NT2/D1 (cell line): Measurements from ENCODE around the gene KRTAP10-4.
"Not testable (repeated sequence)": the region's sequence is repeated elsewhere in the genome, so short reads cannot be mapped to it uniquely, and the experiment has no call there.

Source experiments
- DNase-seq: peaks from one replicate; pipeline ENCODE4 v3.0.0-alpha.2; 2011; ENCODE audit warnings: low read depth, low spot score
- H3K27me3 ChIP-seq: 2 replicates; pipeline ENCODE4 v1.6.0; 2011; ENCODE audit warnings: mild to moderate bottlenecking; ENCODE audit not compliant: insufficient read length, insufficient read depth
- H3K36me3 ChIP-seq: 2 replicates; pipeline ENCODE4 v1.6.1; 2011; ENCODE audit warnings: mild to moderate bottlenecking, low read length, mixed read lengths; ENCODE audit not compliant: insufficient read depth, insufficient read length
- H3K4me1 ChIP-seq: 2 replicates; pipeline ENCODE4 v1.5.1; 2011; ENCODE audit not compliant: insufficient read depth, insufficient read length
- H3K4me3 ChIP-seq: 2 replicates; pipeline ENCODE4 v1.5.1; 2011; ENCODE audit warnings: low read depth; ENCODE audit not compliant: insufficient read length
- H3K9ac ChIP-seq: 2 replicates; pipeline ENCODE4 v1.6.0; 2011; ENCODE audit warnings: low read depth; ENCODE audit not compliant: insufficient read length
- H3K9me3 ChIP-seq: 2 replicates; pipeline ENCODE4 v1.5.1; 2011; ENCODE audit warnings: mild to moderate bottlenecking, low read length; ENCODE audit not compliant: insufficient read depth
- SUZ12 ChIP-seq: IDR thresholded peaks from 2 replicates; pipeline ENCODE4 v1.6.1; 2011; ENCODE audit not compliant: insufficient read length, insufficient read depth; ENCODE audit errors: extremely low read depth
- YY1 ChIP-seq: IDR thresholded peaks from 2 replicates; pipeline ENCODE4 v1.6.1; 2011; ENCODE audit not compliant: insufficient read length, insufficient read depth
- ZNF274 ChIP-seq: IDR thresholded peaks from 2 replicates; pipeline ENCODE4 v1.6.1; 2011; ENCODE audit warnings: mild to moderate bottlenecking, low read depth, low read length

KRTAP10-4 gene

DNA sequence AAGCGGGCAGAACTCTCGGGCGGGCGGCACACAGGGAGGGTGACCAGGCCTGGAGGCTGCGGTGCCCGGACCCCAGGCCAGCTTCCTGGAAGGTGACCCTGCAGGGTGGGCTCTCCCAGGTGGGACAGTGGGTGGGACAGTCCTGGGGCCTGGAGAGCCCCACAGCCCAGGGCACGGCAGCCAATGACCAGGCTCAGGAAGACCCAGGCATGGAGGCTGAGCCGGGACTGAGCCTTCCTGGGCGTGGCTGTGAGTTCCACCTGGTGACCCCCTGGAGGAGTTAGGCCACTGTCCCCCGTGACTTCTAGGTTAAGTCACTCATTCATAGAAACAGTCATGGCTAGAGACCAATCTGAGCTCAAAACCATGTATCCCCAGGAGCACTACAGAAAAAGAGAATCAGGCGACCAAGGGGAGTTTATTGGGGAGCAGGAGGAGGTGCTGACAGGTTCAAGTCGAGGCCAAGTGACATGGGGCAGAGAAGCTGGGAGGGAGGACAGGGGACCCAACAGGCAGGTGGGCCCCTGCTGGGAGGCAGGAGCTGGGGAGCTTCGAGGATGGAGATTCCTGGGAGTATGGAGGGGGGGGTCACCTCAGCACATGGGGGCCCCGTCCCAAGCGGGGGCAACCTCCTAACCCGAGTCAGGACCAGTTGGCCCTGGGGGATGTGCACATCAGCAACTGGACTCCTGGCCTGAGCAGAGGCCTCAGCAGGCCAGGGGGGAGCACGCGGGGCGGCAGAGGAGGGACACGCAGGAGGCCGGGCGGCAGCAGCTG is 5.7 kb downstream of the KRTAP10-4 start:
- Histone ChIP-seq H3K4me1 (peaks cover 5% of the 10 kb centered on the region), H3K9me3 (peaks cover 33% of the 10 kb centered on the region), H3K36me3 (no peaks in the 10 kb centered on the region), H3K9ac (no peak overlapping the region), H3K27me3 (no peaks in the 10 kb centered on the region), H3K4me3 (no peak overlapping the region)
- no peak for DNase-seq
- TF ChIP-seq ZNF274 = no peak
- no peak for TF ChIP-seq SUZ12
- TF ChIP-seq YY1 = no peak

DNA sequence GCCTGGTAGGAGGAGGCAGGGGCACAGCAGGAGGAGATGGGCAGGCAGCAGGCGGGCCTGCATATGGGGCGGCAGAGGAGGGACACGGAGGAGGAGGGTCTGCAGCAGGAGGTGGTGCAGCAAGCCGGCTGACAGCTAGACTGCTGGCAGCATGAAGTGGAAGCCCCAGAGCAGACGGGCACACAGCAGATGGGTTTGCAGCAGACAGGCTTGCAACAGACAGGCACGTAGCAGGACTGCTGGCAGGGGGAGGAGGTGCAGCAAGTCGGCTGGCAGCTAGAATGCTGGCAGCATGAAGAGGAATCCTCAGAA is 6.3 kb downstream of the KRTAP10-4 start:
- Histone ChIP-seq H3K9me3 (peaks cover 33% of the 10 kb centered on the region), H3K27me3 (no peaks in the 10 kb centered on the region), H3K4me3 (no peak overlapping the region), H3K36me3 (no peaks in the 10 kb centered on the region), H3K9ac (no peak overlapping the region), H3K4me1 (peaks cover 3% of the 10 kb centered on the region)
- TF ChIP-seq YY1 (no peak), SUZ12 (no peak), ZNF274 (no peak)
- no peak for DNase-seq

DNA sequence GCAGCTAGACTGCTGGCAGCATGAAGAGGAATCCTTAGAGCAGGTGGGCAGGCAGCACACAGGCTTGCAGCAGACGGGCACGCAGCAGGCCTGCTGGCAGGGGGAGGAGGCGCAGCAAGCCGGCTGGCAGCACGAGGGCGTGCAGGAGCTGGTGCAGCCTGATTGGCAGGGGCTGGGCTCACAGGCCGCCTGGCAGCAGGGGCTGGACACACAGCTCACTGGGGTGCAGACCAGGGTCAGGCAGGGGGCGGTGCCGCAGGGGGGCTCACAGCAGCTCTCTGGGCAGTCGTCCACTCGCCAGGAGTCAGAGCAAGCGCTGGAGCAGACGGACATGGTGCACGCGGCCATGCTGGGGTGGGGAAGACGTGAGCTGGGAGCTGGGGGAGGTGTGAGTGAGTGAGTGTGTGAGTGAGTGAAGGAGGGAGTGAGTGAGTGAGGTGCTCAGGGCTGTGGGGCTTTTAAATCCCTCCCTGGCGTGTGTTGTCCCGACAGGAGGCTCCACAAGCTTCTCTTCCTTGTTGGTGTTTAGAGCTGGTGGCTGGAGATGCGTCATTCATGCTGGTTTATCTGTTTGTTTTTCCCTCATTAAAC is 6.8 kb downstream of the KRTAP10-4 start, which contains the start of gene KRTAP10-5:
KRTAP10-5 (minus strand) TSS at position 374 of the 591 bp plus-strand sequence; CDS start at position 348, 26 bp downstream.
- not testable (repeated sequence) for DNase-seq, H3K4me3 ChIP-seq, H3K27me3 ChIP-seq, H3K4me1 ChIP-seq, H3K9ac ChIP-seq, H3K36me3 ChIP-seq
- peaks cover 33% of the 10 kb centered on the region for H3K9me3 ChIP-seq

DNA sequence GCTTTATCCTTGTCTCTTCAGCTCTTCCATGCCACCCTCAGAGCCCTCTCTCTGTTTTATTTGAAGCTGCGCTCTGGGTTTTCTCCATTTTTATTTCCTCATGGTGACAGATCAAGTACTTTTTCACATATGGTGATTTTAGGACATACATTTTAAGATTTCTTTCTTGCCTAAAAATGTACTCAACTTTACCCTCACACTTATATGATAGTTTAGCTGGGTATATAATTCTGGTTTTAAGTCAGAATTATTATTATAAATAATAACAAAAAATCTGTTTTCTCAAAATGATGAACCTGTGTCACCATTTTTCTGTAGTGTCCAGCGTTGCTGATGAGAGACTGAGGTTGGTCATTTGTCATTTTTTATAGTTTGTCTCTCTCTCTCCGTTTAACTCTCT is 7.6 kb downstream of the KRTAP10-4 start:
- Histone ChIP-seq H3K9me3 (peaks cover 33% of the 10 kb centered on the region), H3K4me3 (no peak overlapping the region), H3K27me3 (no peaks in the 10 kb centered on the region), H3K36me3 (no peaks in the 10 kb centered on the region), H3K4me1 (peaks cover 3% of the 10 kb centered on the region), H3K9ac (no peak overlapping the region)
- DNase-seq = no peak
- no peak for TF ChIP-seq YY1
- TF ChIP-seq SUZ12 = no peak
- no peak for TF ChIP-seq ZNF274

DNA sequence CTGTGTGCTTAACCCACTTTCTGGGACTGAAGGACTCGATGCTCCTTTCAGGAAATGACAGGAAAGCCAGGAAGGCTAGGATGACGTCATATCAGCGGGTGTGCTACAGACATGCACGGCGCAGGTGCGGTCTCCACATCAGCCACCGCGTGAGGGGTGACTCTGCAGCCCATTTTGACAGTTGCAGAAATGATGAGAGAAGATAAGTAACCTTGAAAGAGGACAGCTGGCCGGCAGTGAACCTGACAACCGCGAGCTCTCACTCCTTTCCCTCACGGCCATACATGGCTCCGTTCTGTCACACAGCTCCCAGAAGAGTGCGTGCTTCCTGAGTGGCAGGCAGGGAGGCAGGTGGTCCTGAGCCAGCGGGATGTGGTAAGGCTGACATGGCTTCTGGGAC is 8.5 kb downstream of the KRTAP10-4 start:
- H3K9me3 ChIP-seq = peaks cover 28% of the 10 kb centered on the region
- no peaks in the 10 kb centered on the region for H3K36me3 ChIP-seq
- no peaks in the 10 kb centered on the region for H3K27me3 ChIP-seq
- no peak for TF ChIP-seq SUZ12
- H3K9ac ChIP-seq = no peak overlapping the region
- H3K4me1 ChIP-seq = peaks cover 3% of the 10 kb centered on the region
- H3K4me3 ChIP-seq = no peak overlapping the region
- no peak for DNase-seq

DNA sequence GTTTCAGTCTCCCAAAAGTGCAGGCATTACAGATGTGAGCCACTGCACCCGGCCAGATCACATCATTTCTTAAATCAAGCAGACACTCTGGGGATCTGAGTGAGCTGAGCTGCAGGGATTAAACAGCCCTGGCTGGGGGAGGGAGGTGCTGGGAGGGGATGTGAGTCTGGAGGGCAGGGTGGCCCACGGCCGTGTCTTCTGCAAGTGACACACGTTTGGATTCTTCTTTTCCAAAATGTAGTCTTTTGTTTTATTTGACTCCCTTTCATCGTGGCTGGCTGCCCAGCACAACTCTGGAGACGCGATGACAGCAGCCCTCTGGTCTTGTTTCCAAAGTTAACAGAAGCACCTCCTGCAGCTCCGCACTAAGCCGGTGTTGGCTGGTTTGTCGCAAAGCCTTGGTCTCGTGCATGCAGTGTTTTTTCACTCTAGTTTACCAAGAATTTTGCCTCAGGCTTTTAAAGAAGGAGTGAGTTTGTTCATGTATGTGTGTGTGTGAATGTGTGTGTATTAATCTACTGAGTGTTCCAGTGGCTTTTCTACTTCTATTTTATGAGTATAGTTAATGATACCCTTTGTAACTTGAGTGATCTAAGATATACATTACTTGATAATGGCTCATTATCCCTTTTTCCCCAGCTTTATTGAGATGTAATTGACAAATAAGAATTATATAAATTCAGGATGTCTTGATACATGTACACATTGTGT is 9.7 kb downstream of the KRTAP10-4 start:
- TF ChIP-seq SUZ12 (no peak), ZNF274 (no peak), YY1 (no peak)
- Histone ChIP-seq H3K9me3 (peaks cover 16% of the 10 kb centered on the region), H3K27me3 (no peaks in the 10 kb centered on the region), H3K9ac (no peak overlapping the region), H3K36me3 (no peaks in the 10 kb centered on the region), H3K4me1 (peaks cover 3% of the 10 kb centered on the region), H3K4me3 (no peak overlapping the region)
- DNase-seq = no peak

DNA sequence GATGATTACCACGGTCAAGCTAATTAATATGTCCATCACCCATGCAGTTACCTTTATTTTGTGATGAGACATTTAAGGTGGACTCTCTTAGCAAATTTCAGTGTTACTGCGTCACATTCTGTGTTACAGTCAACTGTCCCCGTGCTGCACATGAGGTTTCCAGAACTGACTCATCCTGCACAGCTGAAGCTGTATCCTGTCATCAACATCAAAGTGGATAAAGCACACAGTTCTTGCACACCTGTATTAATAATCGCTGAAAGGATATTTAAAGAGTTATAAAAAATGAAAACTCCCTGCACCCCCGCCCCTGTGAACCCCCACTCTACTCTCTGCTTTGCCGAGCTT is 10.2 kb downstream of the KRTAP10-4 start:
- TF ChIP-seq SUZ12 (no peak), ZNF274 (no peak), YY1 (no peak)

More for the DNA sequence above, 10.2 kb downstream of the KRTAP10-4 start:
- Histone ChIP-seq H3K4me1 (peaks cover 3% of the 10 kb centered on the region), H3K9ac (no peak overlapping the region), H3K36me3 (no peaks in the 10 kb centered on the region), H3K4me3 (no peak overlapping the region), H3K27me3 (no peaks in the 10 kb centered on the region), H3K9me3 (peaks cover 11% of the 10 kb centered on the region)
- DNase-seq = no peak
